Progenitor cell of endocrine pancreas (in vitro differentiated cells): ENCODE results near the gene ADM5. TPM values are rescaled to one million over a fixed set of nuclear protein-coding genes. Genes with fewer than 3 reads are reported as not detected.

Source experiments
- DNase-seq: peaks from one replicate; pipeline ENCODE4 v3.0.0; 2021; ENCODE audit warnings: low spot score; ENCODE audit not compliant: unreplicated experiment
- H3K27ac Mint-ChIP-seq: 2 replicates; pipeline ENCODE4 v1.8.0; 2021; ENCODE audit warnings: mild to moderate bottlenecking, moderate library complexity, mixed read lengths
- H3K27me3 Mint-ChIP-seq: 2 replicates; pipeline ENCODE4 v1.8.0; 2021; ENCODE audit warnings: mixed read lengths
- H3K36me3 Mint-ChIP-seq: 2 replicates; pipeline ENCODE4 v1.8.0; 2022; ENCODE audit warnings: mixed read lengths; ENCODE audit not compliant: insufficient read depth
- H3K4me1 Mint-ChIP-seq: 2 replicates; pipeline ENCODE4 v1.8.0; 2021; ENCODE audit warnings: low read depth, mixed read lengths
- H3K4me3 Mint-ChIP-seq: 2 replicates; pipeline ENCODE4 v1.8.0; 2021; ENCODE audit warnings: low read depth, mild to moderate bottlenecking, moderate library complexity, mixed read lengths
- H3K9me3 Mint-ChIP-seq: 2 replicates; pipeline ENCODE4 v1.8.0; 2021; ENCODE audit warnings: low read depth, mixed read lengths
- total RNA-seq: library from RNA; stranded (reverse); gene quantifications from 2 replicates; pipeline ENCODE4 v1.2.1, GENCODE V29; 2021
- TF ChIP-seq, protein P1 (sequence below): fragments of 200-600 bp; sonication (generic); IDR thresholded peaks from one replicate; pipeline ENCODE4 v1.5.0; 2021; ENCODE audit warnings: antibody characterized with exemption, mild to moderate bottlenecking; ENCODE audit not compliant: unreplicated experiment

The ADM5 gene
- total RNA-seq, 1 donor from 2014 or later = 7.7 TPM

- Mint-ChIP-seq H3K4me3 (peak overlapping the region; percentile 97), H3K4me1 (peaks cover 17% of the 10 kb centered on the region), H3K27ac (peak overlapping the region; percentile 93), H3K36me3 (peaks cover 17% of the 10 kb centered on the region), H3K27me3 (no peaks in the 10 kb centered on the region), H3K9me3 (no peaks in the 10 kb centered on the region)
- no peak for DNase-seq
- TF ChIP-seq, protein P1, sequence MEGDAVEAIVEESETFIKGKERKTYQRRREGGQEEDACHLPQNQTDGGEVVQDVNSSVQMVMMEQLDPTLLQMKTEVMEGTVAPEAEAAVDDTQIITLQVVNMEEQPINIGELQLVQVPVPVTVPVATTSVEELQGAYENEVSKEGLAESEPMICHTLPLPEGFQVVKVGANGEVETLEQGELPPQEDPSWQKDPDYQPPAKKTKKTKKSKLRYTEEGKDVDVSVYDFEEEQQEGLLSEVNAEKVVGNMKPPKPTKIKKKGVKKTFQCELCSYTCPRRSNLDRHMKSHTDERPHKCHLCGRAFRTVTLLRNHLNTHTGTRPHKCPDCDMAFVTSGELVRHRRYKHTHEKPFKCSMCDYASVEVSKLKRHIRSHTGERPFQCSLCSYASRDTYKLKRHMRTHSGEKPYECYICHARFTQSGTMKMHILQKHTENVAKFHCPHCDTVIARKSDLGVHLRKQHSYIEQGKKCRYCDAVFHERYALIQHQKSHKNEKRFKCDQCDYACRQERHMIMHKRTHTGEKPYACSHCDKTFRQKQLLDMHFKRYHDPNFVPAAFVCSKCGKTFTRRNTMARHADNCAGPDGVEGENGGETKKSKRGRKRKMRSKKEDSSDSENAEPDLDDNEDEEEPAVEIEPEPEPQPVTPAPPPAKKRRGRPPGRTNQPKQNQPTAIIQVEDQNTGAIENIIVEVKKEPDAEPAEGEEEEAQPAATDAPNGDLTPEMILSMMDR = no peak
Observed at GRCh38 chr19:49679771-49680413, 9.5 kb upstream of the ADM5 start.

DNA sequence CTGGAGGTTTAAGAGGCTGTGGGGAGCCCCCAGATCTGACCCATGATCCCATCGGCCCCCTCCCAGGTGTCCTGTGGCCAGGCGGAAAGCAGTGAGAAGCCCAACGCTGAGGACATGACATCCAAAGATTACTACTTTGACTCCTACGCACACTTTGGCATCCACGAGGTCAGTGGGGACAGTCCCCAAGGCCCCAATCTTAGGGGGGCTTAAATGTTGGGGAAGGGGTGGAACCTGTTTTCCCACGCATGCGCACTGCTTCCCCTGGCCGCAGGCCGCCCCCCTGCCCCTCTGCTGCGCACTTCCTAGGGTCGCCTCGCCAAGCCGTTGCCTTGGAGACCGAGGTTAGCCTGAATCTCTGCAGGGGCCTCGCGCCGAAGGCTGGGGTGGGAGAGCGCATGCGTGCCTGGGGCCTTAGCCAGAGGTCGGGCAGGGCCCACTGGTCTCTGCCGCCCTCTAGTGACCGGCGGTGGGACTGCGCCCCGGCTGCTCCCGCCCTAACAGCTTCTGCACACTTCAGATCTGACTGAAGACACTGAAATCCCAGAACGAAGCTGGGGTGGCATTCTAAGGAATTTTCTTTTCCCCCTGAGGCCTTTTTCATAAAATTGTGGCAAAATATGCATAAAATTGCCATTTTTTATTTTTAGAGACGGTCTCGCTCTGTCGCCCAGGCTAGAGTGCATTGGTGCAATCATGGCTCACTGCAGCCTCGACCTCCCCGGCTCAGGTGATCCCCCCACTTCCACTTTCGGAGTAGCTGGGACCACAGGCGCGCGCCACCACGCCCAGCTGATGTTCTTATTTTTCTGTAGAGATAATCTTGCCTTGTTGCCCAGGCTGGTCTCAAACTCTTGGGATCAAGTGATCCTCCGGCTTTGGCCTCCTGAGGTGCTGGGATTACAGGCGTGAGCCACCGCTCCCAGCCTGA, 8.7 kb upstream of the ADM5 start:
- Mint-ChIP-seq H3K27me3 (no peaks in the 10 kb centered on the region), H3K4me1 (peaks cover 17% of the 10 kb centered on the region), H3K9me3 (no peaks in the 10 kb centered on the region), H3K27ac (peak overlapping the region; percentile 83), H3K4me3 (no peak overlapping the region), H3K36me3 (peaks cover 21% of the 10 kb centered on the region)
- peak; percentile 96 for DNase-seq
- TF ChIP-seq, protein P1 = peak; percentile 98

DNA sequence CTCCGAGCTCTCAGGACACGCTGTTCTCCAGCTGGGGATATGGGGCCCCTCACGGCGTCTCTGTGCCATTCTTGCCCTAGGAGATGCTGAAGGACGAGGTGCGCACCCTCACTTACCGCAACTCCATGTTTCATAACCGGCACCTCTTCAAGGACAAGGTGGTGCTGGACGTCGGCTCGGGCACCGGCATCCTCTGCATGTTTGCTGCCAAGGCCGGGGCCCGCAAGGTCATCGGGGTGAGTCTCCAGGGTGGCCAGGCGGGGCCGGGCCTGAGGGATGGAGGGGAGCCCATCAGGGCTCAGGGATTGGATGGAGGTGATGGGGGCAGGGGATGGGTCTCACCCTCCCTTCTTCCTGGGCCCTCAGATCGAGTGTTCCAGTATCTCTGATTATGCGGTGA, 7.6 kb upstream of the ADM5 start:
- no peak overlapping the region for H3K27ac Mint-ChIP-seq
- H3K4me3 Mint-ChIP-seq = no peak overlapping the region
- H3K36me3 Mint-ChIP-seq = peaks cover 22% of the 10 kb centered on the region
- peaks cover 17% of the 10 kb centered on the region for H3K4me1 Mint-ChIP-seq
- H3K9me3 Mint-ChIP-seq = no peaks in the 10 kb centered on the region
- no peaks in the 10 kb centered on the region for H3K27me3 Mint-ChIP-seq
- no peak for DNase-seq
- TF ChIP-seq, protein P1 = no peak

GRCh38 chr19:49682274-49682673, 7.1 kb upstream of the ADM5 start:
- no peaks in the 10 kb centered on the region for H3K27me3 Mint-ChIP-seq
- H3K27ac Mint-ChIP-seq = no peak overlapping the region
- DNase-seq = no peak
- no peak overlapping the region for H3K4me3 Mint-ChIP-seq
- peaks cover 17% of the 10 kb centered on the region for H3K4me1 Mint-ChIP-seq
- TF ChIP-seq, protein P1 = no peak
- no peaks in the 10 kb centered on the region for H3K9me3 Mint-ChIP-seq
- peaks cover 24% of the 10 kb centered on the region for H3K36me3 Mint-ChIP-seq

GRCh38 chr19:49683814-49684250, 5.6 kb upstream of the ADM5 start:
- no peaks in the 10 kb centered on the region for H3K27me3 Mint-ChIP-seq
- peaks cover 11% of the 10 kb centered on the region for H3K4me1 Mint-ChIP-seq
- H3K4me3 Mint-ChIP-seq = no peak overlapping the region
- H3K36me3 Mint-ChIP-seq = peaks cover 25% of the 10 kb centered on the region
- no peak for DNase-seq
- no peaks in the 10 kb centered on the region for H3K9me3 Mint-ChIP-seq
- TF ChIP-seq, protein P1 = no peak
- no peak overlapping the region for H3K27ac Mint-ChIP-seq
